NCI-H524 treated with DMSO at 0.1 percent for 48 hours (cell line): ENCODE measurements around the gene REEP1.
"Not testable (repeated sequence)": the region's sequence is repeated elsewhere in the genome, so short reads cannot be mapped to it uniquely, and the experiment has no call there.

Experiments
- DNase-seq: peaks from one replicate; lab custom pipeline; 2025; lab: John Stamatoyannopoulos, UW

The REEP1 gene

DNA sequence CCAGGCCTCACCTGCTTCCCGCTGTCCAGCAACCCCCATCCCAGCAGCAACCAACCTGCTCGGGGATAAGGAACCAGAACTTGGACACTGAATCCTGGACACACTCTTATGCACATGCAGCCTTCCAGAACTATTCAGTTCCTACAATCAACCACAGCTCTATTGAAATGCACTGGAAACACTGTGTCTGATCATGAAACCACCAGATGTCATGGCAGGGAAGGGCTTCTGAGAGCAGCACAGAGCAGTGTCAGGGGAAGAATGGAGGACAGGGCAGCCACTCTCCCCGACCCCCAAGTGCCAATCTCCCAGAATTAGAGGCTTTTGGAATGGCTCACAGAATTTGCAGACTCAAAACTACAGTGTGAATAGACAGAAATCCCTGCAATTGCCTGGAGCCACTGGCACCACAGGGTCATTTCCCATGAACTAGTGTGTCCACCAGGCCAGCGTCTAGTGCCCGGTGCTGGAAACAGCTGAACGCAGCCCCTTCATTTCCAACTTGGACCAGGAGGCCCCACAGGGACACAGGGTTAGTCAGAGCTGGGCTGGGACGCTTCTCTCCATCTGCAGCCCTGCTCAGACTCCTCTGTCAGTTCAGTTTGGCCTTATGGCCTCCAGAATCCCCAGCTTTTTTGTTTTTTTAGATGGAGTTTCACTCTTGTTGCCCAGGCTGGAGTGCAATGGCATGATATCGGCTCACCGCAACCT is 112.6 kb downstream of the REEP1 start:
- DNase-seq: no peak

- DNase-seq: peak; percentile 17
Observed at GRCh38 chr2:86223927-86224560, 113.4 kb downstream of the REEP1 start.

DNA sequence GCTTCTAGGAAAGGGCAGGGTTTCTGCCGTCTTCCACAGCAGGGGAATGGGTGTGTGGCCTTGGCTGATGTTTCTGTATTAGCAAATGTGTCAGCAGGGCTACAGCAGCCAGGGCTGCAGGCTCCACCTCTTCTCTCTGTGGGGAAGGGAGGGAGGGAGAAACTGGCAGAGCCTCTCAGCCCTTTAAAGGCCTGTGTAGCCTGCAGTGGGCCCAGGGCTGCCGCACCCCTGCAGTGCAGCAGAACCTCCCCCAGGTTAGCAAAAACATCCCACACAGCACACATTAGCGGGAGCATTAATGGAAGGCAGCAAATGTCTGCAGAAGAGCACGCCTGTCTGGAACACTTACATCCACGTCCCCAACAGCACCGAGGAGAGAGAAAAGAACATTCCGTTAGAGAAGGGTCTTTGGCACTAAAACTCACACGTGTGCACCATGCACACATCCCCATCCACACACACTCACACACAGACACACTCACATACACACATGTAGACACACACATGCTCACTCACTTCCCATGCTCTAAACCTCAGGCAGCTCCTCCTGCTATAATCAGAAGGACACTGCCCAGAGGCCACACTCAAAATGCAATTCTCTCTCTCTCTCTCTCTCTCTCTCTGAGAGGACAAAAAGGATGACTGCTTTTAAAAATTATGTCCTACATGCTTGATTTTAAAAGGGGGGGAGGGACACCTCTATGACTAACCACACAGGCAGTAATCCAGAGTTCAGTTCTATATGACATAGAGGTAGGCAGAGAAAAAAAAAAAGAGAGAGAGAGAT is 114.1 kb downstream of the REEP1 start:
- no peak for DNase-seq

DNA sequence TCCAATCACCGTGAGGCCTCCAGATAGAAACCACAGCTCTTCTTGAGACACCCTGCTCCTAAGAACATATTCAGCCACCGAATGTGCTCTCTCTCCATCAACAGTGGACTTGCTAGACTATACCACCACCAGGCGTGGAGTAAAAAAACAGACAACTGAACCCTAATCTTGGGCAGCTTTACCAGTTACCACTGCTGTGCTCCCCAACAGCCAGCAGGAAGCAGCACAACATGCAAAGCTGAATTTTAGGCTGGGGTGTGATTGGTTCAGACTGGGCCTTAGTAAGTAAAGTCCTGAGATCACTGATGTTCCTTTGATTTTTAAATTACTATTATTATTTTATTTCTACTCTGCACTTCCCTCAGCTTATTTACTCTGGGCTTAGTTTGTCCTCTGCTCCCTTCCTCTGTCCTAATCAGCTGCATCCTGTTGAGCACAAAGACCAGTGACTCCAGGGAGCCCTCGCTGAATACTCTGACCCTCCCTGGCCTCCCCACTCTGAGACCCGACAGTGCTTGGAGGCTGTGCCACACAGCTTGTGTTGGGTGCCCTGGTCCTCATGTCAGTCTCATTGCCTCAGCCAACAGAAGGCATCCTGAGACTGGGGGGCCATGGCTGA is 116.3 kb downstream of the REEP1 start:
- no peak for DNase-seq

DNA sequence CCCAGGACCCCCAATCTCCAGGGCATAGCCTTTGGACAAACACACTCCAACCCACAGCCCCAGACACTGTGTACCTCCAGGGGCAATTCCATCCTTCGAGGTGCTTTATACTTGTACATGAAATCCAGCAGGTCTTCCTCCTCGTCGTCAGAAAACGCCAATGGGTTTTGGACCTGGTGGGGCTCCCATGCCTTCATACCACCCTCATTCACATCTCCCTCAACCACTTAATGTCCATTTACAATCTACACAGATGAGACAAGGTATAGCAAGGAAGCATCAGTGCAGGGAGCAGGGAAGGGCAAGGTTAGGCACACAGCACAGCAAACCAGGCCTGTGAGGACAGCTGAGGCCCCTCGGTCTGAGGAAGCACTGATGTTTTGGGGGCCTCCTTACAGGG is 117.5 kb downstream of the REEP1 start:
- DNase-seq: no peak

- no peak for DNase-seq
Observed at GRCh38 chr2:86218124-86218523, 119.3 kb downstream of the REEP1 start.

DNA sequence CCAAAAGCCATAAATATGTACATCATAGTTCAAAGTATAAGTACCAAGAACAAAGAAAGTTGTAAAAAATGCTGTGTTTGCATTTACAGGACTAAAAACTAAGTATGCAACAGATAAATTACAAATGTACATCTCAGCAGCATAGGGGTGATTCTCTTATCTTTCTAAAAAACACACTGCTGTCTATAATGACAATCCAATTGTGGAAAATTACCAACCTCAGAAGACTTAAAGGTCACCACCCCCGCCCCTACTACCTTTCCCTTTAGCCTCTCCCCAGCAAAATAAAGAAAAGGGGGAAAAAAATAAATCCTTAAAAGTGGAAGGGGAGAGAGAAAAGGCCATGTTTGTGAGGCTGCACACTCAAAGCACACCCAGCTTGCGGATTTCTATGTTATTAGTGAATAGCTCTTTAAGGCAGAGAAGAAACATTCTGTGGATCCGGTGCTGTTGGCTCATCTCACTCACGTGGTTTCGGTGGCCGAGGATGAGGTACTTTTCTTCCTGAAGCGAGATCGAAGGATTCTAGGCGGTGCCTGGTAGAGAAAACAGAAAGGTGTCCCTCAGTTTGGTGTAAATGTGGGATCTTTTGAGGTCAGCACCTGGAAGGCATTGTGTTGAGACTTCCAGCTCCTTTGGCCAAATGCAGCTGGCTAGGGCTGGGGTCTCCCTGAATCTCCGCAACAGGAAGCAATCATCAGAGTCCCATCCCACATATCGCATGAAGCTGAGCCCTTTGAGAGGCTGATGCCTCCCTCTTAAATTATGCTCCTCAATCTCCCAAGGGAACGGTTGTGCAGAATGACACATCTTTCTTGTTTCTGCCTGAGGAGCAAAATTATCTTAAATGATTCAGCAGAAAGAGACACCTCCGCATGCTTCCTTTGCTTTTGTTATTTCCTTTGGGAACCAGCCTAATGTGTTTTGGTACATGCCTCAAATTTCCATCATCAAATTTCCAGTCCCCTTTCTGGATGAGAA is 120.6 kb downstream of the REEP1 start:
- no peak for DNase-seq

- DNase-seq: no peak
Observed at GRCh38 chr2:86214503-86214832, 123.0 kb downstream of the REEP1 start.

DNA sequence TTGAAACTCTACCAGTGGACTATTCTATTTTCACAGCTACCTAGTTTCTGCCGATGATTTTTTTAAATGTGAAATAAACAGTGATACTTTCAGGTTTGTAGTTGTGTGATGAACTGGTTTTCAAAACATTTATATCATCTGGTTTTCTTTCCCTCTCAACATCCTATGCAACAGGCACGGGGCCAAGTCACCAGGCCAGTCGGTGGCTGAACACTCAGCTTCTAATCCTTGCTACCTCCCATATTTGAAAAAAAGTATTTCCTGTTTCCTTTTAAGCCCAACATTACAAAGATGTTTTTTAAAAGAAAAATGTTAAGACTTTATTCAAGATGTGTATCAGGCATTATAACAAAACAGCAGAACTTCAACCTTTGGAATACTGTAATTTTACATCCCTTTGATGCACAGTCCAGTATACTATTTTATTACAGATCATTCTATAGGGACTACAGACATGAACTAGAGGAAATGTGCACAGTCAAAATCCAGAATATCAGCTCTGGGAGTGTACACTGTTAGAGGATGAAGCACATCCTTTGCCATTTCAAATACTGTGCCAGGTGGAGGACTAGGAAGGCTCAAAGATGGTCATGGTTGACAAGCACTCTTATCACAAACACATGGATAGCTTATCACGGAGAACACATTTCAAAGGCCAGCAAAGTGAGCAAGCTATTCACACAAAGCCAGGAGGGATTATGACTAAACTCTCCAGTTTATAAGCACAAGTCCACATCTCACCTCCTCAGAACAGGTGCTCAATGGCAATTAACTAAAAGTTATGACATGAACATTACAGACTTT is 123.5 kb downstream of the REEP1 start:
- DNase-seq: no peak

DNA sequence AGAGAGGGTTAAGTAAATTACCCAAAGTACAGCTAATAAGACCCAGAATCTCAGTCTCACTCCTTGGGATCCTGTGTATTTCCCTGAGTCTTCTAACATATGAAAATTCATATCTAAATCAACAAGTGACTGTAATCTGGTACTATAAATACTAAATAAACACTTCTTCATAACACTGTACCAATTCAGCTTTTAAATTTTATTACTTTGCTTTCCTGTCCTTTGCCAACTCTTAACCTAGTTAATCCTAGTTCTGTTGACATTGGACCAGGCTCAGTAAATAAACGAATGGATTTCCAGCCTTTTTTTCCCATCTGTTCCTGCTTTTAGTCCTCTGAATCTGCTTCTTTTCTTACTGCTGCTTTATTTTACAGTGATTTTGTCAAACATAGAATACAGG is 124.4 kb downstream of the REEP1 start:
- no peak for DNase-seq

GRCh38 chr2:86211796-86212188 is 125.6 kb downstream of the REEP1 start:
- no peak for DNase-seq

DNA sequence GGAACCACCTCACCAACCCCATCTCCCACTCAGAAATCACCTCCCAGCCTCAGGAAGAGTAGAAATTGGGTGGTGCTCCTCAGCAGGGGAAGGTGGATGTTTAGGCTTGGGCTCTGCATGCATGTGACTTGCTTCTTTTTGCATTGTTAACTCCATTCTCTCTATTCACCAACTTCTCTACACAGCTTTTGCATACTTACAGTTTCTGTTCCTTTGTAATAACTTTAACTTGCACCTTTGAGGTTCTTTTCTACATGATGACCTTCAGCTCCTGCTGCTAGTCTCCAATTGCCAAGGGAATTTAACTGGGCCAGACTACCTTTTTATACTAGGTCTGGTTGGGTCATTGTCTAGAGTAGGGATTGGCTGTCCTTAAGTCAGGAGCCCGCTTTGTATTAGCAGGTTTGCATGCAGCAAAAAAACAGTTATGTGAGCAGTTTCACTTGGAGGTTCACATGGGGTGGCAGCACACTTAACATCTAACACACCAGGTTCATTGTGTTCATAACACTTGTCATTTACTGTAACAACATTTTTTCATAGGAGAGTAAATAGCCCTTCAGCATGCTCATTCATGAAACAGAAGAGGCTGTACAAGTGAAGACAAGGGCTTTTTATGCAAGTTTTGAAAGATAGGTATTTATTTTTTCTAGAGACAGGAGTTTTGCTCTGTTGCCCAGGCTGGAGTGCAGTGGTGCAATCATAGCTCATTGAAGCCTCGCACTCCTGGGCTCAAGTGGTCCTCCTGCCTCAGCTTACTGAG is 126.2 kb downstream of the REEP1 start:
- no peak for DNase-seq

- DNase-seq: no peak
Observed at GRCh38 chr2:86204458-86204857, 133.0 kb downstream of the REEP1 start.

DNA sequence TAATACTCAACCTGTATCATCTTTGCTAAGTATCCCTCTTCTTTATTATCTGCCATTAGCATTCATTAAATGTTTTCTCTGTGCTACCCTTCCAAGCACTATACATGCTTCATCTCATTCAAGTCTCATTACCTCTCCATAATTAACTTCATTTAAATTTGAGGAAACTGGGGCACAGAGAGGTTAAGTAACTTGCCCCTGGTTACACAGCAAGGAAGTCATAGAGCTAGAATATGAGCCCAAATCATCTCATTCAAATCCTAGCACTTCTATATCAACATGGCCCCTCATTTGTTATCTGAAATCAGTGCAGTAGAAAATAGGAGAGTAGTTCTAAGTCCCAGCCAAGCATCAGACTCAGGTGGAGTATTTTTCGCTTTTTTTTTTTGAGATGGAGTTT is 133.8 kb downstream of the REEP1 start:
- DNase-seq: no peak

GRCh38 chr2:86202702-86203101 is 134.7 kb downstream of the REEP1 start:
- no peak for DNase-seq

DNA sequence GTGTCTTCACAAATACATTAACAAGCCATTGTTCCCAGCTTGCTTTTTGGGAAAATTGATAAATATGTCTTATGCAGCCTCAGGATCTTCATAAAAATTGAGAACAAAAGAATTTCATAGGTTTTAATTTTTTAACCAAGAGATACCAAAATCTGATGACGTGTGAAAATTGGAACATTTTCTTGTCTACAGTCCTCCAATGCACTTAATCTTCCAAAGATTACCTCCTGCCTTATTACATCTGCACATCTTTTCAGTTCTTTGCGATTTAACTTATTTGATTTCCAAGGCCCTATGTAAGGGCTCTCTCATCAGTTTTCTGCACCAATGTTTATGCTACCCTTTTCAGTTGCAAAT is 135.1 kb downstream of the REEP1 start:
- DNase-seq: no peak

DNA sequence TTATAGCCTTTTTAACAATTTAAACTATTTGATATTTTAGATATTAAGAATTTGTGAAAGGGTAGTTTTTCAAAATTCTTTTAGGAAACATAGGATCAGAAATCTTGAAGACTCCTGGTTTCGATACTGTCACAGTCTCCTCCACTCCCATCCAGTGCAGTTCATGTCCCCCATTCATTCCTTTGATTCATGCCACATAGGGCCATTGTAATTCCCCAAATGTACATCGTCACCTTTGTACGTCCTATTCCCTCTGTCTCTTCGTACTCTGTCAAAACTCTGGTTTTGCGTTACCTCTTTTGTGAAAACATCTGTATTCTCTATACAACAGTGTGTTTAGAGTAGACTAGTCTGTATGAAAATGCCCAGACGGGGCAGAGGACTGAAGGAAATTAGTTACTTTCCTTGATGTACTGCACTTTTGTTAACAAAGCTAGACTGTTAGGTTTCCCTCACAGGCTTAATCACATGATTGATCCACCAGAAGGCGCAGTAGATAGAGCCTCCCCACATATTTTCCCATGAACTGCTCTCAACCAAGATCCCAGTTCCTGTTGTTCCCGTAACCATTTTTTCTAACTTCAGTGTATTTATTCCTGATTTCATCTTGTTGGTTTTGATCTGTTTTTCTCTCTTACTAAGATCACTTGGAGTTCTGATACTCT is 135.6 kb downstream of the REEP1 start:
- no peak for DNase-seq

GRCh38 chr2:86200564-86200963 is 136.9 kb downstream of the REEP1 start:
- DNase-seq: not testable (repeated sequence)

GRCh38 chr2:86199834-86200177 is 137.6 kb downstream of the REEP1 start:
- no peak for DNase-seq
